ENCODE results near the gene SORCS2.

DNA sequence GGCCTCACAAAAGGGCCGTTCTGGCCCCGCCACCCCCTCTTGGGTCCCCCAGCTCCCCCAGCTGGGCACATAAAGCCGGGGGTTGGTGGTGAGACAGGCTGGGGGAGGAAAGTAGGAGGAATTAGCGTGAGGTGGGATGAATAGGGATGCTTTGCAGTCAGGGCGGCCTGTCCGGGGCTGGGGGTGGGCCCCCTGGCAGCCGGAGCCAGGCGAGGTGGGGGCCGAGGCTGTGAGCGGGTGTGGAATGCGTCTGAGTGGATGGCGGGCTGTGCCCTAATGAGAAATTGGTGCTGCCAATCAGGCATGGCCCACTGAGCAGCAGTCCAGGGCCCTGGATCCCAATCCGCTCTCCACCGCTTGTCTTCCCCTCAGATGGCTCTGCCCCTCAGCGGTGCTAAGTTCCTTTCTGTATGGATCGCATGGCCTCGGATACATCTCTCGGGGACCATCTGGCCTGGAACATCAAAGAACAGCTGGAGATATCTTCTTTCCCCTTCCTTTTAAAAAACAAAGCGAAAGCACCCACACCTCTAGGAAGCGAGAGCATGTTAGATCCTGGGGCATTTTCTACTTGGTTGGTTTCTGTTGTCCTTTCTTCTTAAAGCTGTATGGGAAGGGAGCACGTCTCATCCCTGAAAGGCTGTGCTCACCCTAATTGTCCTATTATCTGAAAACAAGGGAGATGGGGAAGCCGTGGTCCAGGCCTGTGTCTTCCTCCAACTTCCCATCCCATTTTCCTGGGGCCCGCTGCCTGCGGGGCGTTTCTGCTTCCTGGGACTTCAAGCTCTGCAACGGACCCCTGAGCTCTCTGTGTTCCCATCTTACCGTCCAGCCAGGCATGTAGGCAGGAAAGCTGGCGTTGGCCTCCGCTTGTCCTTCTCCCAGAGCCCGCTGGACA lies 106.9 kb downstream of the SORCS2 start:
- no peak for TF ChIP-seq SMC3 (IDR thresholded peaks at IDR 0.05; ENCODE audit: low read length)
- TF ChIP-seq MEIS1 (CRISPR knock-in tag; IDR thresholded peaks at IDR 0.05; ENCODE audit: borderline replicate concordance) = no peak
- no peak for TF ChIP-seq ZNF552 (CRISPR knock-in tag; IDR thresholded peaks at IDR 0.05; ENCODE audit: borderline replicate concordance)
- no peak for TF ChIP-seq CCDC6 (CRISPR knock-in tag; IDR thresholded peaks at IDR 0.05)
- TF ChIP-seq CTCF (CRISPR knock-in tag; IDR thresholded peaks at IDR 0.05) = no peak
- TF ChIP-seq DR1 (CRISPR knock-in tag; IDR thresholded peaks at IDR 0.05) = no peak
- TF ChIP-seq MAZ (IDR thresholded peaks at IDR 0.05; ENCODE audit: borderline replicate concordance, low read depth, low read length) = no peak
- no peak for TF ChIP-seq MAZ (CRISPR knock-in tag; IDR thresholded peaks at IDR 0.05; ENCODE audit: low read depth)
- no peak for TF ChIP-seq RBM39 (IDR thresholded peaks at IDR 0.05; ENCODE audit: low read depth, low read length, poor library complexity, severe bottlenecking)
